Stimulated activated CD4-positive, alpha-beta T cell treated with anti-CD3 and anti-CD28 coated beads, TNF-alpha, amount 100 ng/mL, for 1 hour (primary cell): ENCODE results near the gene PNMA8C.
"Not testable (repeated sequence)": the region's sequence is repeated elsewhere in the genome, so short reads cannot be mapped to it uniquely, and the experiment has no call there.

ENCODE experiments used
- DNase-seq, 3 donors: peaks; one replicate each; pipeline ENCODE4 v3.0.0-alpha.2; 2020; ENCODE audit warnings: low read depth in 3 of 3, low spot score in 1 of 3

PNMA8C gene

GRCh38 chr19:46390866-46391265 lies 37.9 kb downstream of the PNMA8C start:
- no peak for DNase-seq

GRCh38 chr19:46390121-46390858 lies 38.4 kb downstream of the PNMA8C start:
- no peak for DNase-seq

- no peak for DNase-seq
Measured at GRCh38 chr19:46388311-46389095, 40.2 kb downstream of the PNMA8C start.

- DNase-seq, result no peak
Measured at GRCh38 chr19:46387713-46388130, 41.0 kb downstream of the PNMA8C start.

- no peak for DNase-seq
Measured at GRCh38 chr19:46386996-46387712, 41.6 kb downstream of the PNMA8C start.

- DNase-seq, result no peak
Measured at GRCh38 chr19:46386151-46386550, 42.6 kb downstream of the PNMA8C start.

- DNase-seq, result no peak
Measured at GRCh38 chr19:46385636-46386035, 43.1 kb downstream of the PNMA8C start.

- DNase-seq, result no peak
Measured at GRCh38 chr19:46384396-46384795, 44.3 kb downstream of the PNMA8C start.

- no peak for DNase-seq
Measured at GRCh38 chr19:46383846-46384245, 44.9 kb downstream of the PNMA8C start.

GRCh38 chr19:46383171-46383815 lies 45.4 kb downstream of the PNMA8C start:
- DNase-seq, result no peak

- DNase-seq, result no peak
Measured at GRCh38 chr19:46381756-46382345, 46.9 kb downstream of the PNMA8C start.

- DNase-seq, result no peak
Measured at GRCh38 chr19:46381346-46381745, 47.4 kb downstream of the PNMA8C start.

GRCh38 chr19:46380690-46381089 lies 48.0 kb downstream of the PNMA8C start:
- DNase-seq, result no peak

GRCh38 chr19:46378268-46378667 lies 50.5 kb downstream of the PNMA8C start:
- no peak for DNase-seq

- DNase-seq, result no peak
Measured at GRCh38 chr19:46376241-46377153, 52.2 kb downstream of the PNMA8C start.

- not testable (repeated sequence) for DNase-seq
Measured at GRCh38 chr19:46375476-46376067, 53.2 kb downstream of the PNMA8C start.
